Effector CD4-positive, alpha-beta T cell (primary cell): ENCODE data around the gene GPR17.
A peak's percentile ranks its signal among the peaks of the same experiment; 100 is the strongest.

Source experiments
- DNase-seq: peaks from one replicate; pipeline ENCODE4 v3.0.0-alpha.2; 2020

The GPR17 gene

GRCh38 chr2:127655209-127656073, 9.5 kb downstream of the GPR17 start:
- no peak for DNase-seq

- no peak for DNase-seq
Observed at GRCh38 chr2:127656569-127657231, 10.7 kb downstream of the GPR17 start.

GRCh38 chr2:127657232-127657595, 11.3 kb downstream of the GPR17 start:
- DNase-seq = no peak

GRCh38 chr2:127658146-127658545, 12.2 kb downstream of the GPR17 start:
- no peak for DNase-seq

GRCh38 chr2:127658641-127659407, 12.9 kb downstream of the GPR17 start:
- DNase-seq = no peak

- no peak for DNase-seq
Observed at GRCh38 chr2:127659408-127660290, 13.7 kb downstream of the GPR17 start.

- DNase-seq = no peak
Observed at GRCh38 chr2:127660291-127660578, 14.3 kb downstream of the GPR17 start.

- no peak for DNase-seq
Observed at GRCh38 chr2:127661072-127661649, 15.2 kb downstream of the GPR17 start.

- DNase-seq = no peak
Observed at GRCh38 chr2:127661949-127662510, 16.1 kb downstream of the GPR17 start.

GRCh38 chr2:127662937-127663565, 17.1 kb downstream of the GPR17 start:
- DNase-seq = no peak

- DNase-seq = peak; percentile 0
Observed at GRCh38 chr2:127663566-127664064, 17.7 kb downstream of the GPR17 start.

GRCh38 chr2:127664065-127664894, 18.3 kb downstream of the GPR17 start:
- no peak for DNase-seq

- no peak for DNase-seq
Observed at GRCh38 chr2:127664895-127665225, 18.9 kb downstream of the GPR17 start.

GRCh38 chr2:127665267-127665893, 19.4 kb downstream of the GPR17 start:
- DNase-seq = no peak

GRCh38 chr2:127669056-127669455, 23.1 kb downstream of the GPR17 start:
- DNase-seq = no peak

- DNase-seq = no peak
Observed at GRCh38 chr2:127670055-127670956, 24.4 kb downstream of the GPR17 start.

GRCh38 chr2:127670957-127671290, 25.0 kb downstream of the GPR17 start:
- no peak for DNase-seq

GRCh38 chr2:127671557-127672302, 25.8 kb downstream of the GPR17 start:
- no peak for DNase-seq
